GM21360 (cell line): Measurements from ENCODE around the gene MARCHF2.
"Not testable (repeated sequence)": the region's sequence is repeated elsewhere in the genome, so short reads cannot be mapped to it uniquely, and the experiment has no call there.

ENCODE experiments used
- ATAC-seq: cut with Tn5 transposase; IDR thresholded peaks from one replicate; pipeline ENCODE4 v1.9.1; 2021; ENCODE audit warnings: mild to moderate bottlenecking, moderate library complexity; ENCODE audit not compliant: unreplicated experiment

MARCHF2 gene, protein sequence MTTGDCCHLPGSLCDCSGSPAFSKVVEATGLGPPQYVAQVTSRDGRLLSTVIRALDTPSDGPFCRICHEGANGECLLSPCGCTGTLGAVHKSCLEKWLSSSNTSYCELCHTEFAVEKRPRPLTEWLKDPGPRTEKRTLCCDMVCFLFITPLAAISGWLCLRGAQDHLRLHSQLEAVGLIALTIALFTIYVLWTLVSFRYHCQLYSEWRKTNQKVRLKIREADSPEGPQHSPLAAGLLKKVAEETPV

GRCh38 chr19:8412783-8413628 lies at the start of gene MARCHF2:
Gene MARCHF2, plus strand, starts transcription at chr19:8413305. Its CDS starts 8,536 bp downstream, at chr19:8421841.
- peak; percentile 98 for ATAC-seq

GRCh38 chr19:8363803-8364771 lies 49.0 kb upstream of the MARCHF2 start, which contains the start of gene ANGPTL4:
Gene ANGPTL4, plus strand, starts transcription at chr19:8364155. Its CDS starts 167 bp downstream, at chr19:8364322.
- ATAC-seq = no peak

GRCh38 chr19:8366121-8366581 lies 47.0 kb upstream of the MARCHF2 start:
- ATAC-seq = no peak

DNA sequence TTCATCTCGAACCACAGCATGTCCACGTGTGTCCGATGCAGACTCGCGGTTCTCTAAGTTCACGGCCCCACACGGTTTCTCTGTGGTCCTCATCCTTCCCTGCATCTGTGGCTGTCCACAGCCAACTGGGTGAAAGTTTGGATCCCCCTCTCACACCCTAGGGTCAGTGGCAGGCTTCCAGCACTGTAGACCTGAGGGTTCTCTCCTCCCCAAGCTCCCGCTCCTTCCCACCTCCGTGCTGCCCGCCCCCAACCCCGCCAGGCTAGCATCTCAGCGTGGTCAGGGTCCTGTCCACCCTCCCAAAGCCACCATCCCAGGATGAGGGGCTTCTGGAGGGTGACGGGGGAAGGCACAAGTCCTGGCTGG lies 46.2 kb upstream of the MARCHF2 start:
- ATAC-seq = no peak

DNA sequence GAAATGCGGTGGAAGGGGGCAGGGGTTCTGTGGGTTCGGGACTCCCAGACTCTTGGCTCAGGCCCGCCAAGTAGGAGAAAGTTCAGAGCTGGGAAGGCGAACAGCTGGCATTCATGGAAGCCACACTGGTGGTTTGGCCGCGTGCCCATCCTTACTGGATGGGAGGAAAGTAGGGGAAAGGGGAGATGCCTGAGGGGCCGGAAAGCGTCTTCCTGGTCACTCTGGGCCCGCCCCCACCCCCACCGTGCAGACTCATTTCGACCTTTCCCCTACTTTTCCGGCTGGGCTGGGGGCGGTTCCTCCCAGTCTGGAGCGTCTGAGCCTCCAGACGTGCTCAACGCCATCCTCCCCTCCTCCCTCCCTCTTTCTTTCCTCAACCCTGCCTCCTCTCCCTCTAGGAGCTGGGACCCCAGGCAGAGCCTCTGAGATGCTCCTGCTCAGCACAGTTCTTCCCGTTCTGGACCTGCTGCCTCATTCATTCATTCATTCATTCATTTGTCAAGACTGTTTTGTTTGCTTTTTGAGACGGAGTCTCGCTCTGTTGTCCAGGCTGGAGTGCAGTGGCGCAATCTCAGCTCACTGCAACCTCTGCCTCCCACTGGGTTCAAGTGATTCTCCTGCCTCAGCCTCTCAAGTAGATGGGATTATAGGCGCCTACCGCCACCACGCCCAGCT lies 45.6 kb upstream of the MARCHF2 start:
- no peak for ATAC-seq

GRCh38 chr19:8370176-8371010 lies 42.7 kb upstream of the MARCHF2 start:
- ATAC-seq = no peak

DNA sequence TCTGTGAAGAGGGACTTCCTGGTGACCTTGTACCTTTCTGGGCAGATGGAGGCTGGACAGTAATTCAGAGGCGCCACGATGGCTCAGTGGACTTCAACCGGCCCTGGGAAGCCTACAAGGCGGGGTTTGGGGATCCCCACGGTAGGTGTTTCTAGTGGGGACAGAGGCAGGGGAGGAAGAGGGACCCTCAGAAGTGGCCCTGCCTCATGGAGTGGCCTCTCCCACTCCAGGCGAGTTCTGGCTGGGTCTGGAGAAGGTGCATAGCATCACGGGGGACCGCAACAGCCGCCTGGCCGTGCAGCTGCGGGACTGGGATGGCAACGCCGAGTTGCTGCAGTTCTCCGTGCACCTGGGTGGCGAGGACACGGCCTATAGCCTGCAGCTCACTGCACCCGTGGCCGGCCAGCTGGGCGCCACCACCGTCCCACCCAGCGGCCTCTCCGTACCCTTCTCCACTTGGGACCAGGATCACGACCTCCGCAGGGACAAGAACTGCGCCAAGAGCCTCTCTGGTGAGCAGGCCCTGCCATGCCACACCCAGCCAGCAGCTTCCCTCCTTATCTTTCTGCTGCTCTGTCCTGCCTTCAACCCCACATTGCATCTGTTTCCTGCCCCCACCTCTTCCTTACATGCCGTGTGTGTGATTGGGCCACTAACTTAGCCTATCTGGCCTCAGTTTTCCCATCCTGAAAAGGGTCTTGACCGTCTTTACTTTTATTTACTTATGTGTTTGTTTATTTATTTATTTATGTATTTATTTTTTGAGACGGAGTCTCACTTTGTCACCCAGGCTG lies 41.9 kb upstream of the MARCHF2 start:
- no peak for ATAC-seq

DNA sequence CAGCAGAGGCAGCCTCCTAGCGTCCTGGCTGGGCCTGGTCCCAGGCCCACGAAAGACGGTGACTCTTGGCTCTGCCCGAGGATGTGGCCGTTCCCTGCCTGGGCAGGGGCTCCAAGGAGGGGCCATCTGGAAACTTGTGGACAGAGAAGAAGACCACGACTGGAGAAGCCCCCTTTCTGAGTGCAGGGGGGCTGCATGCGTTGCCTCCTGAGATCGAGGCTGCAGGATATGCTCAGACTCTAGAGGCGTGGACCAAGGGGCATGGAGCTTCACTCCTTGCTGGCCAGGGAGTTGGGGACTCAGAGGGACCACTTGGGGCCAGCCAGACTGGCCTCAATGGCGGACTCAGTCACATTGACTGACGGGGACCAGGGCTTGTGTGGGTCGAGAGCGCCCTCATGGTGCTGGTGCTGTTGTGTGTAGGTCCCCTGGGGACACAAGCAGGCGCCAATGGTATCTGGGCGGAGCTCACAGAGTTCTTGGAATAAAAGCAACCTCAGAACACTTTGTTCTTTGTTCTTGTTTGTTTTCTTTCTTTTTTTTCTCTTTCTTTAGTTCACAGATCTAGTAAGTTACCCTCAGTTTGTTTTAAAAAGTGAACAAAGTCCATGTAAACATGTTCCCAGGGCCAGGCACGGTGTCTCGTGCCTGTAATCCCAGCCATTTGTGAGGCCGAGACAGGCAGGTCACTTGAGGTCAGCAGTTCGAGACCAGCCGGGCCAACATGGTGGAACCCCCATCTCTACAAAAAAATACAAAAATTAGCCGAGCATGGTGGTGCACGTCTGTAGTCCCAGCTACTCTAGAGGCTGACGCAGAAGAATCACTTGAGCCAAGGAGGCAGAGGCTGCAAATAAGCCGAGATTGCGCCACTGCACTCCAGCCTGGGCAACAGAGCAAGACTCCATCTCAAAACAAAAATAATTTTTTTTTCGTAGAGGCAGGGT lies 39.0 kb upstream of the MARCHF2 start:
- no peak for ATAC-seq

GRCh38 chr19:8375766-8376165 lies 37.3 kb upstream of the MARCHF2 start:
- not testable (repeated sequence) for ATAC-seq

GRCh38 chr19:8376373-8376974 lies 36.6 kb upstream of the MARCHF2 start:
- not testable (repeated sequence) for ATAC-seq

- ATAC-seq = no peak
These were observed 35.5 kb upstream of the MARCHF2 start for GRCh38 chr19:8377598-8377997.

DNA sequence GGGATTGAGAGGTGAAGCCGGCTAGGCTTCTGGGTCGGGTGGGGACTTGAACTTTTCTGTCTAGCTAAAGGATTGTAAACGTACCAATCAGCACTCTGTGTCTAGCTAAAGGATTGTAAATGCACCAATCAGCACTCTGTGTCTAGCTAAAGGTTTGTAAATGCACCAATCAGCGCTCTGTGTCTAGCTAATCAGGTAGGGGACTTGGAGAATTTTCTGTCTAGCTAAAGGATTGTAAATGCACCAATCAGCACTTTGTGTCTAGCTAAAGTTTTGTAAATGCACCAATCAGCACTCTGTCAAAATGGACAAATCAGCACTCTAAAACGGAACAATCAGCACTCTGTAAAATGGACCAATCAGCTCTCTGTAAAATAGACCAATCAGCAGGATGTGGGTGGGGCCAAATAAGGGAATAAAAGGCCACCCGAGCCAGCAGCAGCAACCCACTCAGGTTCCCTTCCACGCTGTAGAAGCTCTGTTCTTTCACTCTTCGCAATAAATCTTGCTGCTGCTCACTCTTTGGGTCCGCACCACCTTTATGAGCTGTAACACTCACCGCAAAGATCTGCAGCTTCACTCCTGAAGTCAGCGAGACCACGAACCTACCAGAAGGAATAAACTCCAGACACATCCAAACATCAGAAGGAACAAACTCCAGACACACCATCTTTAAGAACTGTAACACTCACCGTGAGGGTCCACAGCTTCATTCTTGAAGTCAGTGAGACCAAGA lies 33.8 kb upstream of the MARCHF2 start:
- not testable (repeated sequence) for ATAC-seq

- ATAC-seq = not testable (repeated sequence)
These were observed 28.5 kb upstream of the MARCHF2 start for GRCh38 chr19:8384569-8384968.

- ATAC-seq = not testable (repeated sequence)
These were observed 28.0 kb upstream of the MARCHF2 start for GRCh38 chr19:8385103-8385502.

DNA sequence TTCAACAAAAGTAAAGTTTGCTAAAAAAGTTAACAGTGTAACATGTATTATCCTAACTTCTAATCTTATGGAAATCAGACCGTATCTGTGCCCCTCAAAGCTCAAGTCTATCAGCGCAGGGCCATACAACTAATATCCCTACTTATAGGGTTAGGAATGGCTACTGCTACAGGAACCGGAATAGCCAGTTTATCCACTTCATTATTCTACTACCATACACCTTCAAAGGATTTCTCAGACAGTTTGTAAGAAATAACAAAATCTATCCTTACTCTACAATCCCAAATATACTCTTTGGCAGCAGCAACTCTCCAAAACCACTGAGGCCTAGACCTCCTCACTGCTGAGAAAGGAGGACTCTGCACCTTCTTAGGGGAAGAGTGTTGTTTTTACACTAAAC lies 27.5 kb upstream of the MARCHF2 start:
- ATAC-seq = not testable (repeated sequence)

- ATAC-seq = not testable (repeated sequence)
These were observed 26.7 kb upstream of the MARCHF2 start for GRCh38 chr19:8386419-8386818.
